GM18861 (cell line): ENCODE measurements around the gene MEI1.

Experiments
- ATAC-seq: cut with Tn5 transposase; IDR thresholded peaks from one replicate; pipeline ENCODE4 v1.9.1; 2021; ENCODE audit not compliant: unreplicated experiment

The MEI1 gene

GRCh38 chr22:41816871-41817270 lies 117.6 kb downstream of the MEI1 start:
- no peak for ATAC-seq

GRCh38 chr22:41818011-41818410 lies 118.7 kb downstream of the MEI1 start:
- ATAC-seq: no peak

DNA sequence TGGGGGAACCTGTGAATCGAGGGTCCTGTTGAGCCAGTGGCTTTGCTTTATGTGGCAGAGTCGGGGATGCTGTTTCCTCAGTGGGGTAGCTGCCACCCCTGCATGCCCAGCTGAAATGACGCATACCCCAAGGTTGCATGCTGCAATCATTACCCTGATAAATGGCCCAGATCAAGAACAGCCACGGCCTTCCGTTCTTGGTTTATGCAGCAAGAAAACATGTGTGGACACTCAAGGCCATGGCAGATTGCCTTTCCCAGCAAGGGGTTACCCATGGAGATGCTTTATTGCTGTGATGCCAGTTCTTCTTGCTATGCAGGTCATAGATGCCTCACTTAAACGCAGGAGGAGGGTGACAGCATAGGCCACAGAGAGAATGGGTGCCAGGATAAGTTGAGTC lies 119.3 kb downstream of the MEI1 start:
- ATAC-seq: no peak

DNA sequence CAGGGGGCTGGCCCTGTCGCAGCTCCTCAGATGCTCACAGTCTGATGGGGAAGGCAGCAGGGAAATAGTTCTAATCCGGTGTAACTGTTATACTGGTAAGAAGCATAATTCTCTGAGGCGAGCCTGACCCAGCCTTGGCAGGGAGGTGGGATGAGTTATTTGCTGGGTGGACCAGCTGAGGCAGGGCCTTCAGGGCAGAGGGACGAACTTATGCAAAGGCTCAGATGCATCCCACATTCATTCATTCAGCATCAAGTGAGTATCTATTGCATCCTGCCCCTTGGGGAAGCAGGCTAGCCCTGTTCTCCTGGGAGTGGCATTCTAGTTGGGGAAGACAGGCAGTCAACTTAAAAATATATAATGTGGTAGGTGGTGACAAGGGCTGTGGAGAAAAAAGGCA lies 120.0 kb downstream of the MEI1 start:
- ATAC-seq: no peak

- ATAC-seq: no peak
Measured at GRCh38 chr22:41820447-41820846, 121.1 kb downstream of the MEI1 start.

DNA sequence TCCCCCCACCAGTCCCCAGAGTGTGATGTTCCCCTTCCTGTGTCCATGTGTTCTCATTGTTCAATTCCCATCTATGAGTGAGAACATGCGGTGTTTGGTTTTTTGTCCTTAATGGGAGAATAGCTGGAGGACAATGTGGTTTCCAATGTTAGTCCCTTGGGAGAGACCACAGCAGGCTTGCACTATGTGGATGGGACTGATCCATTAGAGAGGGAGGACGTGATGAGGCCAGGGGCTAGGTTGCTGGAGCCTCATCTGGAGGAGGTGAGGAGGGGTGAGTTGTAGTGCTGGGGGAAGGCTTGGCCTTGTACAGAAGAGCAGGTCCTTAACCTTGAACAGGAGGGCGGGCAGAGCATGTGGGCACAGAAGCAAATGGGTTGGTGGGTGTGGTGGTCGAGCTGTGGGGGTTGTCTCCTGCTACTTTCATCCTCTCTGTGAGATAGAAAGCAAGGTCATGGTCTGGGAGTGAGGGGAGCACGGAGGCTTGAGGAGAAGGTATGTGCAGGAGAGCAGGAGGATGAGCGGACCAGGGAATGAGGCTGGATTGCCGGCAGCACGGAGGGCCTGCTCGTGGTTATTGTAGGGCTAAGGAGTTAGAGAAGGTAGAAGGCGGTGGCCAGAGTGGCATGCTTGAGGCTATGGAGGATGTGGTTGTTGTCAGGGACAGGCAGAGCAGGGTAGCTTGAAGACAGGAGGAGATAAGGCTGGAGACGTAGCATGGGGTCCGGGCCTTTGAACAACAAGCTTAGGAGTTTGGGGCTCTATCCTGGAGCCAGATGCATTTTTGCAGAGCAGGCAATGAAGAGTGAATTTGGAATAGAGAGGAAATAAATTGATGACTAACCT lies 122.4 kb downstream of the MEI1 start:
- no peak for ATAC-seq

- no peak for ATAC-seq
Measured at GRCh38 chr22:41822317-41823057, 123.2 kb downstream of the MEI1 start.

GRCh38 chr22:41823797-41824196 lies 124.5 kb downstream of the MEI1 start:
- no peak for ATAC-seq

GRCh38 chr22:41825376-41825775 lies 126.1 kb downstream of the MEI1 start:
- ATAC-seq: no peak

DNA sequence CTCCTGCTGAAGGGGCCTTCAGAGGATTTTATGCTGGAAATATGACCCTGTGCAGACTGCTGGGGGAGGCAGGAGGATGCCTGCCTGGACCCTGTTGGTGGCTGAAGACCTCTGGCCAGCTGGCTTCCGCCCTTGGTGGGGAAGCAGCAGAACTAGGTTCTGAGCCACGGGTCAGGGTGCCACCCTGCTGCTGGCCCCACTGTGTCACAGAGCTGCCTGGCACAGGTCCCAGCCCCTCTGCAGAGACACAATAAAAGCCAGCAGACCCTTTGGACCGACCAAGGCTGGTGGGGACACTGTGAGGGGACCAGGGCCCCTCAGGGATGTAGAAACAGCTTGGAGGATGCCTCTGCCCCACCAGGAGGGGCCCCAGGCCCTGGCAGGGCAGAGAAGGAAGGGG lies 126.7 kb downstream of the MEI1 start:
- ATAC-seq: no peak

GRCh38 chr22:41826430-41827383 lies 127.4 kb downstream of the MEI1 start:
- ATAC-seq: no peak

DNA sequence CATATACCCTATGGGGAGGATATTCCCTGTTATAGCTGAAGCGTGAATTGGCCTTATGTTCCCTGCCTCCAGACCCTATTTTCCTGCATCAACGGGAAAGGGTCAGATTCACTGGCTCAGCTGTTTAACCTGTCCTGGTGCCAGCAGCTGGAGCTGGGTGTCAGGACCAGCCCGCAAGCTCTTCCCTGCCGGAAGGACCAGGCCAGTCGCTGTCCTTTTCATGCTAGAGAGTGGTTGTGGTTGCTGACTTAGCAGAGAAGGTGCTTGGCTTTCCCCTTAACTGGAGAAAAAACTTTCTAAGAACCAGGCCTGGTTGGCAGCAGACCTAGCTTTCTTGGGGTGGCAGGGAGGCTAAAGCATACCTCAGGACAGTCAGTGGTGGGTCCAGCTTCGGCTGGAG lies 128.4 kb downstream of the MEI1 start:
- ATAC-seq: no peak

- ATAC-seq: no peak
Measured at GRCh38 chr22:41828516-41828915, 129.2 kb downstream of the MEI1 start.

DNA sequence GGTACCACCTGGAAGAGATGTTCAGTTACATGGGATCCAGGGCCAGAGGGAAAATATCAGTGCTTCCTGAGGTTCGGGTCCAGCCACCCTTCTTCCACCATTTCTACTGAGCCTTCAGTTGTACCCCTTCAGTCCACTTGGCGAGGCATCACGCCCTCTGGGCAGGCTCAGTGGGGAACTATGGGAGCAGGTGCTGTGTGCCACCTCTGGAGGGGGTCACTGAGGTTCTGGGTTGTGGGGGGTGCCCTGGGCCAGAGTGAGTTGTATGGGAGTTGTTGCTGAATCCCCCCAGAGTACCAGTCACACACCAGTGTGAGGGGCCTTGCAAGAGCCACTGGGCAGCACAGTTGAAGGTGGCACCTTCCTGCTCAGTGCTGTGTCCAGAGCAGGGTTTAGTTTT lies 130.9 kb downstream of the MEI1 start:
- ATAC-seq: no peak

DNA sequence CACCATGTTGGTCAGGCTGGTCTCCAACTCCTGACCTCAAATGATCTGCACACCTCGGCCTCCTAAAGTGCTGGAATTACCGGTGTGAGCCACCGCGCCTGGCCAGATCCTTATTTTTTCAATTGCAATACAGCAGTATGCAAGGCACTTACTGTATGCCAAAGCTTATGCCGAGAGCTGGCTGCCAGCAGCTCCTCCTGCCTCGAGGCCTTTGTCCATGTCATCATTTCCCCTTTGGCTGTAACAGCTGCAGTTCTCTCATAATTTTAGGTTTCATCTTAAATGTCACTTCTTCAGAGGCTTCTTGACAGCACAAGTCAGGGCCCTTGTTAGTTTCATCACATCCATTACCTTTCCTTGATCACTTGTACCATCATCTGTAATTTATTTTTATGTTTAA lies 132.1 kb downstream of the MEI1 start:
- ATAC-seq: no peak

GRCh38 chr22:41831828-41832552 lies 132.7 kb downstream of the MEI1 start:
- peak; percentile 4 for ATAC-seq

GRCh38 chr22:41832553-41833368 lies 133.5 kb downstream of the MEI1 start, which contains the start of gene SREBF2:
Gene SREBF2 (plus strand): TSS chr22:41833105. CDS start chr22:41833271, 166 bp downstream.
- ATAC-seq: peak; percentile 78

GRCh38 chr22:41833369-41834004 lies 134.2 kb downstream of the MEI1 start:
- peak; percentile 7 for ATAC-seq
